Posterior cingulate gyrus (tissue), 11 donors: ENCODE data around the gene EVC2.

ENCODE experiments used
- DNase-seq, 10 donors: peaks; one replicate each; pipeline versions ENCODE4 v3.0.0 to v3.0.0-alpha.2; 2020 to 2021; ENCODE audit warnings: mixed read lengths in 3 of 10
- intact Hi-C: fragments of 100-400 bp; cut with DNase I; formaldehyde crosslinking; loops from one replicate; pipeline ENCODE4 v1.15.1; 2023

The EVC2 gene

GRCh38 chr4:5708449-5709206, at the start of gene EVC2:
EVC2 (minus strand) TSS chr4:5708559; CDS start chr4:5708513, 46 bp downstream.
- DNase-seq, result peak in 2 of 10 donors; percentile 19 to 44
- intact Hi-C loops, result no loop called here

- no peak for DNase-seq
- intact Hi-C loops, result no loop called here
Observed at GRCh38 chr4:5757954-5758353, 49.6 kb upstream of the EVC2 start.

GRCh38 chr4:5757536-5757935, 49.2 kb upstream of the EVC2 start:
- DNase-seq, result peak in 1 of 10 donors; percentile 26
- intact Hi-C loops, result no loop called here

- DNase-seq, result peak in 1 of 10 donors; percentile 42
- intact Hi-C loops, result no loop called here
Observed at GRCh38 chr4:5757091-5757490, 48.7 kb upstream of the EVC2 start.

- DNase-seq, result peak in 1 of 10 donors; percentile 68
- intact Hi-C loops, result no loop called here
Observed at GRCh38 chr4:5756271-5756670, 47.9 kb upstream of the EVC2 start.

GRCh38 chr4:5755679-5756078, 47.3 kb upstream of the EVC2 start:
- intact Hi-C loops, result no loop called here
- peak in 1 of 10 donors; percentile 50 for DNase-seq

- peak in 1 of 10 donors; percentile 55 for DNase-seq
- intact Hi-C loops, result no loop called here
Observed at GRCh38 chr4:5755161-5755560, 46.8 kb upstream of the EVC2 start.

GRCh38 chr4:5754529-5754881, 46.1 kb upstream of the EVC2 start:
- DNase-seq, result peak in 1 of 10 donors; percentile 59
- intact Hi-C loops, result no loop called here

GRCh38 chr4:5753766-5754528, 45.6 kb upstream of the EVC2 start:
- intact Hi-C loops, result no loop called here
- DNase-seq, result peak in 1 of 10 donors; percentile 72

GRCh38 chr4:5753366-5753765, 45.0 kb upstream of the EVC2 start:
- intact Hi-C loops, result no loop called here
- peak in 1 of 10 donors; percentile 65 for DNase-seq

GRCh38 chr4:5752376-5753184, 44.2 kb upstream of the EVC2 start:
- DNase-seq, result peak in 1 of 10 donors; percentile 84
- intact Hi-C loops, result no loop called here

GRCh38 chr4:5751666-5752375, 43.5 kb upstream of the EVC2 start:
- peak in 1 of 10 donors; percentile 61 for DNase-seq
- intact Hi-C loops, result no loop called here

GRCh38 chr4:5750946-5751665, 42.7 kb upstream of the EVC2 start:
- intact Hi-C loops, result no loop called here
- no peak for DNase-seq

GRCh38 chr4:5750052-5750945, 41.9 kb upstream of the EVC2 start:
- intact Hi-C loops, result no loop called here
- peak in 1 of 10 donors; percentile 8 for DNase-seq

- intact Hi-C loops, result no loop called here
- peak in 1 of 10 donors; percentile 44 for DNase-seq
Observed at GRCh38 chr4:5749568-5749967, 41.2 kb upstream of the EVC2 start.

GRCh38 chr4:5747738-5748375, 39.5 kb upstream of the EVC2 start:
- intact Hi-C loops, result no loop called here

GRCh38 chr4:5746829-5747737, 38.7 kb upstream of the EVC2 start:
- peak in 1 of 10 donors; percentile 34 for DNase-seq
- intact Hi-C loops, result no loop called here

More at GRCh38 chr4:5747738-5748375, 39.5 kb upstream of the EVC2 start:
- no peak for DNase-seq
